ENCODE measurements around the gene ODC1.

DNA sequence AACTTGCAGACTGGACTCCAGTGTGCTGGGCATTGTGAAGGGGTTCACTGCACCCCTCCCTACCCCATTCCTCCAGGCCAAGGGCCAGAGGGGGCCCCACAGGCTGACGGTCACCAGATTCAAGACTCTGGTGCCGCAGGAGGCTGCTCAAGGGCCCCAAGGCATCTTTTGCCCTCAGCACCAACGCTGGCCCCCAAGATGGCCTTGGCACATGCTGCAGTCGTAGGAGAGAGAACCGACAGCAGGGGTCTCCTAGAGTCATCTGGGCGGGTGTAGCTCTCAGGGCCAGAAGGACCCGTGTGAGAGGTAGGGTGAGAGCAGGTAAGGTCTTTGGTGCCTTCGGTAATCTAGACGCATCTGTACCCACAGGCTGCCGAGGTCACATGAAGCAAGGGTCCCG, 18.7 kb upstream of the ODC1 start:
- TF ChIP-seq, protein P1, sequence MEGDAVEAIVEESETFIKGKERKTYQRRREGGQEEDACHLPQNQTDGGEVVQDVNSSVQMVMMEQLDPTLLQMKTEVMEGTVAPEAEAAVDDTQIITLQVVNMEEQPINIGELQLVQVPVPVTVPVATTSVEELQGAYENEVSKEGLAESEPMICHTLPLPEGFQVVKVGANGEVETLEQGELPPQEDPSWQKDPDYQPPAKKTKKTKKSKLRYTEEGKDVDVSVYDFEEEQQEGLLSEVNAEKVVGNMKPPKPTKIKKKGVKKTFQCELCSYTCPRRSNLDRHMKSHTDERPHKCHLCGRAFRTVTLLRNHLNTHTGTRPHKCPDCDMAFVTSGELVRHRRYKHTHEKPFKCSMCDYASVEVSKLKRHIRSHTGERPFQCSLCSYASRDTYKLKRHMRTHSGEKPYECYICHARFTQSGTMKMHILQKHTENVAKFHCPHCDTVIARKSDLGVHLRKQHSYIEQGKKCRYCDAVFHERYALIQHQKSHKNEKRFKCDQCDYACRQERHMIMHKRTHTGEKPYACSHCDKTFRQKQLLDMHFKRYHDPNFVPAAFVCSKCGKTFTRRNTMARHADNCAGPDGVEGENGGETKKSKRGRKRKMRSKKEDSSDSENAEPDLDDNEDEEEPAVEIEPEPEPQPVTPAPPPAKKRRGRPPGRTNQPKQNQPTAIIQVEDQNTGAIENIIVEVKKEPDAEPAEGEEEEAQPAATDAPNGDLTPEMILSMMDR (optimal IDR thresholded peaks at IDR 0.05 in 1 of 3, IDR thresholded peaks at IDR 0.05 in 1 of 3, conservative IDR thresholded peaks at IDR 0.05 in 1 of 3; ENCODE audit: extremely low read depth in 1 of 3, insufficient read depth in 2 of 3, low read length in 3 of 3) = no peak
- TF ChIP-seq EZH2 (IDR thresholded peaks at IDR 0.05; ENCODE audit: low read length) = no peak
